Left renal pelvis (tissue), 4 donors: ENCODE results near the gene RPL29. TPM values are rescaled to one million over a fixed set of nuclear protein-coding genes. Genes with fewer than 3 reads are reported as not detected.

Experiments
- DNase-seq, 4 donors: peaks; one replicate each; pipeline ENCODE4 v3.0.0-alpha.2; 2013; ENCODE audit warnings: low read depth in 4 of 4, low spot score in 3 of 4
- polyA plus RNA-seq, 4 donors: library from polyadenylated mRNA; unstranded; fragments of 120-200 nt; gene quantifications; one replicate each; pipeline ENCODE4 v1.2.1, GENCODE V29; 2013; ENCODE audit not compliant: insufficient read length in 4 of 4

RPL29 gene
- polyA plus RNA-seq, 4 donors, result 1,419 to 1,780 (median 1,590) TPM

DNA sequence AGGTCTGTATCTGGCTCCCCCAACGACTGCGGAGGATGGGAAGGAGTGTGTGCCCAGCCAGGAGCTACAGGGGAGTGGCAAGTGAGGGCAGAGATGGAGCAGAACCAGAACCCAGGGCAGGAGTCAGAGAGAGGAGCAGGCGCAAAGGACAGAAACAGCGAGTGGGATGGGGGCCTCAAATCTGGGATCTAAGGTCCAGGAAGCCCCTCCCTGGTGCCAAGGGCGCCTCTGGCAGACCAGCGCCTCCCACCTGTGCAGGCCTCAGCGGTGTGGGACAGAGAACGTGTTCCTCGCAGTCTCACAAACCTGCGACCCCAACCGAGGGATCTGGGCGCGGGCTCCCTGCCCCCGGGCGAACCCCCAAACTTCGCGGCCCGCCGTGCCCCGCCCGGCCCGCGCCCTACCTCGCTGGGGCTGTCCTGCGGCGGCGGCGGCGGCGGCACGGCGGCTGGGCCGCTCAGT lies 28.7 kb downstream of the RPL29 start:
- no peak for DNase-seq

DNA sequence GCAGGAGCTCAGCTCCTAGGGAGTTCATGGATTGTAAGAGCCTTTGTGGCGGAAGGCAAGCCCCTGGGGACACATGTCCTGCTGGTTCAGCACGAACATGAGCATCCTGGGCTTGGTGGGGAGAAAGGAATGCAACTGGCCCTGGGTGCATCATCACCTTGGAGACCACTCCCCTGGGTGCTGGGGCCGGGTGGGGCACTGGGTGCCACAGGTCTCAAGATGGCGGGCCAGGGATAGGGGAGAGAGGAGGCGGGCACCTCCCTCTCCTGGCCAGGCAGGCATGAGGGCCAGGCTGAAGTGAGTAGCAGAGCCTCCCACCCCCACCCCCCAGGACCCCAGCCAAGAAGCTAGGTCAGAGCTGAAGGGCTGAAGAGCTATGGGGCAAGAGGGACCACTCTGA lies 29.2 kb downstream of the RPL29 start:
- DNase-seq, result no peak

DNA sequence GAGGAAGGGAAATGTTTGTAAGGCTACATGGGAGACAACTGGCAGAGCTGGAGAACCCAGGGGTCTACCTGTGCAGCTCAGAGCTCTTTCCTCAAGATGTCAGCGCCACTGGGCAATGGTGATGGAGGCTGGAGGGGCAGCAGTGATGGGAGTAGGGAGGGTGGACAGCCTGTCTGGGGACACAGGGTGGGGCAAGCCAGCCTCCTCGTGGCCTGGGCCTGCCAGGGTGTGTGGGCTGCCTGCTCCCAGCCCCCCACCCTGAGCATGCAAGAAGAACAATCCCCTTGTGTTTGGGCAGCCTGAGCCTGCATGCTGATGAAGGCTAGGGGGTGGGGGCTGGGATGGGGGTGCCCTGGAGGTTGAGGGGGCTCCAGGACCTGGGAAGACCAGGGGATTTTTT lies 29.7 kb downstream of the RPL29 start:
- no peak for DNase-seq

DNA sequence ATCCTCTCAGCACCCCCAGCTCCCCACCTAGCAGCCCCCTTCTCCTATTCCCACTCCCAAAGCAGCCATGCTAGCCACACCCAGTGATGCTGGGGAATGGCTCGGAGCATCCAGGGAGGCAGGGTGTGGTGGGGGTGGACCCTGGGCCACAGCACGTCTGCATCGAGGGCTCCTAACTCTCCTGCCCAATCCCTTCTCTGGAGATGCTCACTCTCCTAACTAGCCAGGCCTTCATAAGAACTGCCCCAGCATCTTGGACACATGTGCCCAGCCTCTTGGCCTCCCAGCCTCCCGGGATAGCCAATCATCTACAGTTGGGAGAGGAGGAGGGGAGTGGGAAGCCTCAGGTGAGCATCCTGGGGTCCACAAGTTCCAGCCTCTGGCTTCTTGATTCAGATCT lies 31.2 kb downstream of the RPL29 start:
- no peak for DNase-seq

DNA sequence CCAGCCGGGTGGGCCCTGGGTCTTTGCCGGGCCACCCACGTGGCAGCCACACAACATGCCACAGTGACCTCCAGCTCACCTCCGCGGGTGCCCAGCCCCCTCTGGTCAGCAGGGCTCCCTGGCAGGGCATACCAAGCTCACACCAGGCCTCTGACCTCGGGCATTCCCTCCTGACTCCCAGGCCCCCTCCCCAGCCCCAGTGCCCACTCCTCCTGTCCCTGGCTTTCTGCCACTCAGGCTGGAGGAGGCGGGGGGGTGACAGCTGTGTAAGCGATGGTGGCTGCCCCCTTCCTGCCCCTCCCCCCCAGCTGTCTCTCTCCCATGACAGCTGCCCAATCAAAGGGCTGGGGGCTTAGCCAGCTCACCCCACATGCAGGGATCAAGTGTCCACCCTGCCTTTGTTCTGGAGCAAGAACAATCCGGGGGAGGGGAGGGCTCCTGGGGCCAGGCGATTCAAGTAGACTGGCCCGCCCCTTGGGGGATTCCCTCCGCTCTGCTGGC lies 31.7 kb downstream of the RPL29 start:
- peak in 1 of 4 donors; percentile 70 for DNase-seq

DNA sequence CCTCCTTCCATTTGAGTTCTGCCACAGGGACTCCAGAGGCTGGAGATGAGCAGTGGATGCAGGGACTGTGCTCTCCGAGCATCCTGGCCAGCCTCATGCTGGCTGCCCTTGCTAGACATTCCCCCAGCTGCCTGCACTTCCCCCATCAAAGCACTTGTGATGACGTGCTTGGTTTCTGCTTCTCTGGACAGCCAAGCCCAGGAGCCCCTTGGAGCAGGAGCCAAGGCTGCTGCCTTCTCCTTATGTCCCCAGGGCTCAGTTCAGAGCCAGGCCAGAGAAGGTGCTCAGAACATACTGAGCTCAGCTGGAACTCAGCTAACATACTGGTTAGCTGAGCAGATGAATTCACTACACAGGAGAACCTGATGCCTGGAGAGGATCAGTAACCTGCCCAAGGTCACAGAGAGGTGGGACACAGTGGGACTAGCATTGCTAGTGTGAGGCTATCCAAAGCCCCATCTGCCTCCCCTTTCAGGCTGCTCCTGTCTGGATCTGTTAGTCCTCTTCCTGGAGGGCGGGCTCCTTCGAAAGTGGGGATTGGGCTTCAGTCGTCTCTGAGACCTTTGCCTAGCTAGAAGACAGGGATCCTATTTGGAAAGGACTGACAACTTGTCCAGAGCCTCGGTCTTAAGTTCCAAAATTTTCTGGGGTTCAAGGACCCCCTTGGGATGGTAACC lies 32.7 kb downstream of the RPL29 start:
- DNase-seq, result no peak

DNA sequence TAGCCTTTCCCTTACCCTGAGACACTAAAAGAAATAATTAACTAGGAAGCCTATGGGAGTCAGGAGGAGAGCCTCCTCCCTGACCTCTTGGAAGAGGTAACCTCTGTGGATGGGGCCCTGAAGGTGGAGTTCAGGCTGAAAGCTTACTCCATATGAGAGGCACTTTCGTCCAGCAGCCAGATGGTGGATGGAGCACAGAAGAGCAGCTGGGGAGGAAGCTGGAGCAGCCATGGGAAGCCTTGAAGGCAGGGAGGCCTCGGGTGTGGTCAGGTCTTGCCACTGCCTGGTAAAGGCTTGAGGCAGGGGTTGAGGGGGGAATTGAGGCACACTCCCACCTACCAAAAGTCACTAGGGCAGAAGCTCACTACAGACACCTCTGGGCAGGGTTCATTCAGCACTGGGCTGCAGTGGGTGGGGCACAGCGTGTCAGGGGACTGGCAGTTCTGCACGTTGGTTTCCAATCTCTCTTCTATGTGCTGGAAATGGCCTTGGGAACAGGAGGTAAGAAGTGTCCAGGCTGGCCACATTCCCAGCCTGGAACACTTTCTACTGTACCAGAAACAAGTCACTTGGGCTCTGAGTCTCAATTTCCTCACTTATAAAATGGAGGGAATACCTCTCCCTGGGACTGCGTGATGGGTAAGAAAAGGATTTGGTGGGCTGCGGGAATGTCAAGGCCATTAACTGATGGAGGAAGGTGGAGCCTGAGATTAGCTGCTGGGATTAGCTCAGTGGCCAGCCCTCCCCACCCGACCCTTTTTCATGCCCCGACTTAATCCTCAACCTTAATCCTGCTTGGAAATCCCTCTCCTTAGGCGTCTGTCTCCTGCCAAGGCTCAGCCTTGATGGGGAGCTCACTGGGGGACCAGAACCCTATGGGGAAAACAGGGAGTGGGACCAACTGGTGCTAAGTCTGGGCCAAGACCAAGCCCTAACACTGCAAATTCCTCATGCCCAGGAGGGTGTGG lies 33.8 kb downstream of the RPL29 start:
- DNase-seq, result no peak

DNA sequence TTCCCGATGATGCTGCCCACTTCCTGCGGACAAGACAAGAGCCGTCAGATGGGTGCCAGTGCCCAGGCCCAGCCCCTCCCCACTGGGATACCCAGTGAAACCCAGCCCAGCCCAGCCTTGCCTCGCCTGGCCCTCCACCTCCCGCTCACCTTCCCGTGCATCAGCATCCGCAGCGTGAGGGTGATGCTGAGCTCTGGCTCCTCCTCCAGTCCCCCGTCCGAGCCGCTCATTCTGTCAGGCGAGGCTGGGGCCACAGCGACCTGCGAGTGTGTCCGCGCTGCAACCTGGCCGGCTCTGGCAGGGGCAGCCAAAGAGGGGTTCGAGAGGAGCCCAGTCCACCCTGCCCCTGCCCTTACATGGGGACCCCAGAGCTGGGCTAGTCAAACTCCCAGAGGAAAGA lies 34.7 kb downstream of the RPL29 start:
- DNase-seq, result no peak

DNA sequence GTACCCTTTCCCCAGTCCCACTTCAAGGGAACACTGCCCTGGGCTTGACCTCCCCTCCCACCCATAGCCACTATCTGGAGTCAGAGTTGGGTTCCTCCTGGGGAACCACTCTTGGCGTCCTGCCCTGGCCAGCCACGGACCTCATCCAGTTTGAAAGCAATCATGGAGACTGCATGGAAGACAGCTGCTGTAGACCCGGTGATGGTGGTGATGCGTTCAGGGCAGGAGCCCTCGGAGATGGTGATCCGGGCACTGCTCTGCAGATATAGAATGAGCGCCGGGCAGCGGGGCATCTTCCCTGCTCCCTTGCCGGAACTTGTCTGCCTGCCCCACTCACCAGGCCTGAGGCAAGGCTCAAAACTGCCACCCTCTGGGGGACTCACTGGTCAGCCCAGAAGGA lies 35.3 kb downstream of the RPL29 start:
- DNase-seq, result no peak

DNA sequence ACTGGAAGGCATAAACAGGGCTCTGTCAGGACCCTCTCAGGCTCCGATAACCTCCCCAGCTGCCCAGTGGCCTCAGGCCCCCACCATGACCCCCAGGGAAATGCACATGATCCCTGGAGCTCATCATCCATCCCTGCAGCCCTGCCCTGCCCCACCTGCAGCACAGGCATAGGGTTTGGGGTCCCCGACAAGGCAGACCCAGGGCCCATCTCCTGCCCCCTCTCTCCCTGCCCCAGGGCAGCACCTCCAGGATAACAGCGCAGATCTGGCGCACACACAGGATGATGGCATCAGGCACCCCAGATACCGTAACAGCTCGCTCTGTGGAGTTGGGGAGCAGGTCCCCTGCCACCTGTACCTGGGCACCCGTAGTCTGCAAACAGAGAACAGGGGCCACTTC lies 36.0 kb downstream of the RPL29 start:
- no peak for DNase-seq

DNA sequence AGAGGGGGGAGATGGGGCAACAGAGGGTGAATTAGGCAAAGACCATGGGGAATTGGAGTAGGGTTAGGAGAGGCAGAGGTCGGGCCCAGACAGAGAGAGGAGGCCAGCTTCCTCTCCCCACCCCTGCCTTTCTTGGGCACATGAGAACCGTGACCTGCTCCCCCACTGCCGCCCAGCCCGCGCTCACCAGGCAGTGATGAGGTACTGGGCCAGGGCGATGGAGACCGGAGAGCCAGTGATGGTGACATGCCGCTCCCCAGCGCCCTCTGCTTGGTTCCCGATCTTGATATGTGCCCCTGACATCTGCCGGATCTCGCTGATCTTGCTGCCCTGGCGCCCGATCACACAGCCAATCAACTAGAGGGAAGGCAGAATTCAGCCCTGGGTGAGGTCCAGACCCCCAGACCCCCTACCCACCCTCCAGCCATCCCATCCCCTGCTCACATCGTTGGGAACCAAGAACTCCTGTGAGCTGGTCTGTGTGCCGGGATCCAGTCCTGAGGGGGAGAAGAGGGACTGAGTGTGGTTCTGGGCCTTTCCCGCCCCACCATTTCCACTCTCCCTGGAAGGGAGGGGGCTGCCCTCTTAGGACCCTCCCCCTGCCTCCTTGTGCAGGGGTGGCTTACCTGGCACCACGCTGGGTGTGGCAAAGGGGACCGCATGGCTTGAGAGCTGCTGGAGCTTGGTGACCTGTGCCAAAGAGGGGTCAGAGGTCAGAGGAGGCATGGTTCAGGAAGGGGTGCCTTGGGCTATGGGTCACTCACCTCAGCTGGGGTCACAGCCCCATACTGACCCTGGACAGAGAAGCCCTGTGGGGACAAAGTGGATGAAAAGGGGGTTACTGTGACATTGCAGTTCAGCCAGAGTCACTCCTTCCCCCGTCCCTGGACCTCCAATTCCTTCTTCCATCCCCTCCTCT lies 36.8 kb downstream of the RPL29 start:
- no peak for DNase-seq

DNA sequence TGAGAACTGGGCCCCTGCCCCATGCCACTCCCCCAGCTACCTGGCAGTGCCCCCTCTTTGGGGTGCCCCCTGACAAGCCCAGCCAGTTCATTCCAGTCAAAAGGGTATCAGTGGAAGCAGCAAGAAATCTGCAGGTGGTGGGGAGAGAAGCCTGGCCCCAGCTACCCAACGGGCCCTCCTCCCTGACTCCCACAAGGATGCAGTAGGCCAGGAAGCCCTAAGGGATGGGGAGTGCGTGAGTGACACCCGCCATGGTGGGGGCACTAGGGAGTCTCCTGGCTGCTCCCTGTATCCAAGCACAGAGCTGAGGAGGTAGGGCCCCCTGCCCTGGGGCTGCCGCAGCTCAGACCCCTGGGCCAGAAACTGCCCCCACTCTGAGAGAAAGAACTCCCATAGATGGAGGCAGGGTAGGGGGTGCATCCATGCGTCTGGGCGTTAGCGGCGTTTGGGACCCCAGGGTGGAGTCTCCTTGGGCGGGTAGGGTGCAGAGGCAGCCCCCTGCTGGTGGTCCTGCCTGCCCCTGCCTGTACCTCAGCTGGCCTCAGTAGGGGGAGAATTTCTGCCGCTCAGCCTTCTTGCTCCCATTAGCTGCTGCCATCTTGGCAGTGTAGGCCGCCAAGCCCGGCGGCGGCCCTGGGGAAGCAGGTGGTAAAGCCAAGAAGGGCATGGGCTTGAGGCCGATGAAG lies 38.0 kb downstream of the RPL29 start:
- DNase-seq, result no peak

DNA sequence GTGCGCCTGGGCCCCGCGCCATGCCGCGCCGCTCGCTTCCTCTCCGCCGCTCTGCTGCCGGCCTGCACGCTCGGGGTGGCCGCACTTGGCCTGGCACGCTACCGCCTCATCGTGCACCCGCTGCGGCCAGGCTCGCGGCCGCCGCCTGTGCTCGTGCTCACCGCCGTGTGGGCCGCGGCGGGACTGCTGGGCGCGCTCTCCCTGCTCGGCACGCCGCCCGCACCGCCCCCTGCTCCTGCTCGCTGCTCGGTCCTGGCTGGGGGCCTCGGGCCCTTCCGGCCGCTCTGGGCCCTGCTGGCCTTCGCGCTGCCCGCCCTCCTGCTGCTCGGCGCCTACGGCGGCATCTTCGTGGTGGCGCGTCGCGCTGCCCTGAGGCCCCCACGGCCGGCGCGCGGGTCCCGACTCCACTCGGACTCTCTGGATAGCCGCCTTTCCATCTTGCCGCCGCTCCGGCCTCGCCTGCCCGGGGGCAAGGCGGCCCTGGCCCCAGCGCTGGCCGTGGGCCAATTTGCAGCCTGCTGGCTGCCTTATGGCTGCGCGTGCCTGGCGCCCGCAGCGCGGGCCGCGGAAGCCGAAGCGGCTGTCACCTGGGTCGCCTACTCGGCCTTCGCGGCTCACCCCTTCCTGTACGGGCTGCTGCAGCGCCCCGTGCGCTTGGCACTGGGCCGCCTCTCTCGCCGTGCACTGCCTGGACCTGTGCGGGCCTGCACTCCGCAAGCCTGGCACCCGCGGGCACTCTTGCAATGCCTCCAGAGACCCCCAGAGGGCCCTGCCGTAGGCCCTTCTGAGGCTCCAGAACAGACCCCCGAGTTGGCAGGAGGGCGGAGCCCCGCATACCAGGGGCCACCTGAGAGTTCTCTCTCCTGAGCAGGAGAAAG lies 39.6 kb downstream of the RPL29 start:
- peak in 1 of 4 donors; percentile 44 for DNase-seq

DNA sequence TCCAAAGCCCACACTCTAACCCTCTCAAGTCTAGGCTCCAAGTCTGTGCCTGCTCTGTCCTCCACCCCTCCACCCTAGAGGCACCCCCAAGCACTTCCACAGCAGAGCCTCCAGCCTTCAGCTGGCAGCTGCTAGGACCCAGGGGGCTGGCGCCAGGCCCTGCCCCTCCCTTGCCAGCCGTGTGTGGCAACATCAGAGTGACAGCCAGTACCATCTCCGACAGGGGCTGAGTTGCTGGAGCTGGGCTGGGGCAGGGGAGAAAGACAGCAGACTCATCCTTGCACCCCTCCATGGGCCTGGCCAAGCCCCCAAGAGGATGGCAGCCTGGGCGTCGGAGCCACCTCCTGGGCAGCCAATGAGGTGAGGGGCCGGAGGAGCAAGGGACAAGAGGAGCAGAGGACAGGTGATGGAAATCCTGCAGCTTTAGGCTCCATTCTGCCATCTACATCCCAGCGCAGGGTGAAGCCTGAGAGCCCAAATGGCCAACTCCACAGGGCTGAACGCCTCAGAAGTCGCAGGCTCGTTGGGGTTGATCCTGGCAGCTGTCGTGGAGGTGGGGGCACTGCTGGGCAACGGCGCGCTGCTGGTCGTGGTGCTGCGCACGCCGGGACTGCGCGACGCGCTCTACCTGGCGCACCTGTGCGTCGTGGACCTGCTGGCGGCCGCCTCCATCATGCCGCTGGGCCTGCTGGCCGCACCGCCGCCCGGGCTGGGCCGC lies 40.4 kb downstream of the RPL29 start, which contains the start of gene GPR62:
TSS of gene GPR62 (plus strand) at position 207 of the 718 bp plus-strand sequence. CDS start at position 479, 272 bp downstream.
- no peak for DNase-seq

DNA sequence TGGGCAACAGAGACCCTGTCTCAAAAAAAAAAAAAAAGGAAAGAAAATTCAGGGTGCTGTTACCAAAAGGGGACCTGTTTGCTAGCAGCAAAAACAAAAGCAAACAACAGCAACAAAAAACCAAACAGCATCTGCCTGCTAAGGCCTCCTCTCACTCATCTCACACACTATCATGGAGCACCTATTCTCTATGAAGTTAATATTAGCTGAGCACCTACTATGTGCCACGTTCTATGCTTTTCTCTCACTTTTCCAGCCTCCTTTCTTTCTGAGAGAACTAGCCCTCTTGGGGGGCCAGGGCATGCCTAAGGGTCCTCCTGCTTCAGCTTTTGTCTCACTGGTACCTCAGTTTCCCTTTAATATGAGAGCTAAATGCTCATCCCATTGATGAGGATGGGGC lies 41.0 kb downstream of the RPL29 start:
- no peak for DNase-seq

DNA sequence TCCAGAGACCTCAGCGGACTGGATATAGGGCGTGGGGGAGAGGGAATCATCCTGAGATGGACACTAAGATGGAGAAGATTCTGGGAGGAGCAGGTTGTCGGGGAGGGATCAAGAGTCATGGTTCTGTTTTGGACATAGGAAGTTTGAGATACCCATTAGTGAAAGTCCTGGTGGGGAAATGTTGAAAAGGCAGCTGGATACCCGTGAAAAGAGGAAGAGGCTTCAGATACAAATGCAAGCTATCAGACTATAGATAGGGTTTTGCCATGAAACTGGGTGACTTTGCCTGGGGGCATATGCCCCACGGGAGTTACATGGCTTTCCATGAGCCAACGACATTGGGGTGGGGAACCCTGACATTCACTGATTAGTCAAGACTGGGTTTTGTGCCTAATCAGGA lies 41.6 kb downstream of the RPL29 start:
- DNase-seq, result no peak

DNA sequence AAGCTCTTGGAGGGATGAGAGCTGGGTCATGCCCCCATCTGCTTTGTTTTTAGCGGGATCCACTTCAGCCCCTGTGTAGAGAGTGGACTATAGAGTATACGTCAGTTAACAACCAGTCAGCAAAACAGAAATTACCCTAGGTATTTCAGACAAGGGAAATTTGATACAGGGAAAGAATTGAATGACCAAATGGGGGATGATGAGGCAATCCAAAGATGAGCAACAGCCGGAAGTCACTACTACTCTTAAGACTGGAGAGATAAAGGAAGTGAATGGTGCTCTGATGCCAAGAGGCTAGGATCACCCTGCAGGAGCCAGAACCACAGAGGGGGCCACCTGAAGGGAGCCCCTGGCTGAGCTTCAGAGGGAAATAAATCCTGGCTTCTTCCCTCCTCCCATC lies 42.2 kb downstream of the RPL29 start:
- no peak for DNase-seq

DNA sequence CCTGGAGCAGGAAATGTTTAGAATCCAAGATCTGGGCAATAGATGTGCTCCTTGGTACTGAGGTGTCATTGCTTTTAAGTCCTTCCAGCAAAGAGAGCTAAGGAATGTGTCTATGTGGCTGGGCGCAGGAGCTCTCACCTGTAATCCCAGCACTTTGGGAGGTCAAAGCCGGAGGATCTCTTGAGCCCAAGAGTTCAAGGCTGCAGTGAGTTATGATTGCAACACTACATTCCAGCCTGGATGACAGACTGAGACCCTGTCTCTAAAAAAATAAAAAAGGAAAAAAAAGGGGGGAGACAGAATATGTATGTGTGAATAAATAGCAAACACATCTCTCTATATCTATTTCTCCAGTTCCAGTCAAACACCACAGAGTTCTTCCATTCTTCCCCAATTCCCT lies 44.8 kb downstream of the RPL29 start:
- no peak for DNase-seq
